Fibroblast of mammary gland (primary cell): Measurements from ENCODE around the gene PRSS57.
"Not testable (repeated sequence)": the region's sequence is repeated elsewhere in the genome, so short reads cannot be mapped to it uniquely, and the experiment has no call there.

ENCODE experiments used
- DNase-seq: peaks from one replicate; pipeline ENCODE4 v3.0.0-alpha.2; 2010; ENCODE audit warnings: low read depth
- H3K4me3 ChIP-seq: 2 replicates; pipeline ENCODE4 v1.5.1; 2011; ENCODE audit warnings: low read depth, mild to moderate bottlenecking, low read length, moderate library complexity; ENCODE audit not compliant: control insufficient read depth
- TF ChIP-seq, protein P1 (sequence below): conservative IDR thresholded peaks from 2 replicates; pipeline ENCODE4 v1.5.1; 2011; ENCODE audit warnings: low read depth, low read length, inconsistent platforms; ENCODE audit not compliant: control insufficient read depth, insufficient read depth

Gene PRSS57

DNA sequence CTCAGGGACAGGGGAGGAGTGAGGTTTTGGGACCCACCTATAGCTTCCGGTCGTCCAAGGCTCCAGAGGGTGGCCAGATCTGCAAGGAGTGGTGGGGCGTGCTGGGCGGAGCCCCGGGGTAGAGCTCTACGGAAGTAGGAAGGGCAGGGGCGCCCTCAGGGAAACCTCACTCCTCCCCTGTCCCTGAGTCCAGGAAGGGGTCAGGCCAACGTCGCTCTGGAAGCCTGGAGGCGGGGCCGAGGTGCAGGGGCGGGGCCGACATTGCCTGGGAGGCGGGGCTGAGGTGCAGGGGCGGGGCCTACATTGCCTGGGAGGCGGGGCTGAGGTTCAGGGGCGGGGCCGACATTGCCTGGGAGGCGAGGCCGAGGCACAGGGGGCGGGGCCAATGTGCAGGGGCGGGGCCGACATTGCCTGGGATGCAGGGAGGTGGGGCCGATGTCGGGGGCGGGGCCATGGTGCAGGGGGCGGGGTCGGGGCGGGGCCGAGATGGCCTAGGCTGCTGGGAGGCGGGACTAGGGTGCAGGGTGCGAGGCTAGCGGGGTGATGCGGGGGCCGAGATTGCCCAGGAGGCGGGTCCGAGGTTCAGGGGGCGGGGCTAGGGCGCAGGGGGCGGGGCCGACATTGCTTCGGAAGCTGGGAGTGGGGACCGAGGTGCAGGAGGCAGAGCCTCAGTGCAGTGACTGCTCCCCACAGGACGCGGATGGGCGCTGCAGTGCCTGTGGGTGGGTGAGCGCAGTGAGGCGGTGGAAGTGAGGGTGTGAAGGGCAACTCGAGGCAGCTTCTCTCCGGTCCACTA lies 8.6 kb upstream of the PRSS57 start:
- no peak overlapping the region for H3K4me3 ChIP-seq
- DNase-seq: peak; percentile 14
- TF ChIP-seq, protein P1, sequence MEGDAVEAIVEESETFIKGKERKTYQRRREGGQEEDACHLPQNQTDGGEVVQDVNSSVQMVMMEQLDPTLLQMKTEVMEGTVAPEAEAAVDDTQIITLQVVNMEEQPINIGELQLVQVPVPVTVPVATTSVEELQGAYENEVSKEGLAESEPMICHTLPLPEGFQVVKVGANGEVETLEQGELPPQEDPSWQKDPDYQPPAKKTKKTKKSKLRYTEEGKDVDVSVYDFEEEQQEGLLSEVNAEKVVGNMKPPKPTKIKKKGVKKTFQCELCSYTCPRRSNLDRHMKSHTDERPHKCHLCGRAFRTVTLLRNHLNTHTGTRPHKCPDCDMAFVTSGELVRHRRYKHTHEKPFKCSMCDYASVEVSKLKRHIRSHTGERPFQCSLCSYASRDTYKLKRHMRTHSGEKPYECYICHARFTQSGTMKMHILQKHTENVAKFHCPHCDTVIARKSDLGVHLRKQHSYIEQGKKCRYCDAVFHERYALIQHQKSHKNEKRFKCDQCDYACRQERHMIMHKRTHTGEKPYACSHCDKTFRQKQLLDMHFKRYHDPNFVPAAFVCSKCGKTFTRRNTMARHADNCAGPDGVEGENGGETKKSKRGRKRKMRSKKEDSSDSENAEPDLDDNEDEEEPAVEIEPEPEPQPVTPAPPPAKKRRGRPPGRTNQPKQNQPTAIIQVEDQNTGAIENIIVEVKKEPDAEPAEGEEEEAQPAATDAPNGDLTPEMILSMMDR: no peak

DNA sequence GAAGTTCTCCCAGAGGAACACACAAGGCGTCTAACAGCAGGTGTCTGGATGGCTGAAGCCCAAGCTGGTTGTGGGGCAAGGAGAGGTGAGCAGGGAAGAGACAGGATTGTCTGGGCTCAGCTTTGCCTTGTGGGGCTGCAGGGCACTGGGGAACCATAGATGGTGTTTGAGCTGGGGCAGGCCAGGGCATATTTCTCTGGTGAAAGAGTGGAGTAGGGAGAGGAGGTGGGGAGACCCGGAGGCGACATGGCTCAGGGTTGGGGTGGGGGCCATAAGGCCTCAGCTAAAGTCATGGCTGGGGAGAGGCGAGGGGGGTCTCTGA lies 8.0 kb upstream of the PRSS57 start:
- H3K4me3 ChIP-seq: no peak overlapping the region
- no peak for DNase-seq
- TF ChIP-seq, protein P1: no peak

DNA sequence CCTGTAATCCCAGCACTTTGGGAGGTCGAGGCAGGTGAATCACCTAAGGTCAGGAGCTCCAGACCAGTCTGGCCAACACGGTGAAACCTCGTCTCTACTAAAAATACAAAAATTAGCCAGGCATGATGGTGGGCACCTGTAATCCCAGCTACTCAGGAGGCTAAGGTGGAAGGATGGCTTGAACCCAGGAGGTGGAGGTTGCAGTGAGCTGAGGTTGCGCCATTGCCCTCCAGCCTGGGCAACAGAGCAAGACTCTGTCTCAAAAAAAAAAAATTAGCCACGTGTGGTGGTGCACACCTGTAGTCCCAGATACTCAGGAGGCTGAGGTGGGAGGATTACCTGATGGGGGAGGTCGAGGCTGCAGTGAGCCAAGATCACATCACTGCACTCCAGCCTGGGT lies 7.6 kb upstream of the PRSS57 start:
- DNase-seq, H3K4me3 ChIP-seq: not testable (repeated sequence)

DNA sequence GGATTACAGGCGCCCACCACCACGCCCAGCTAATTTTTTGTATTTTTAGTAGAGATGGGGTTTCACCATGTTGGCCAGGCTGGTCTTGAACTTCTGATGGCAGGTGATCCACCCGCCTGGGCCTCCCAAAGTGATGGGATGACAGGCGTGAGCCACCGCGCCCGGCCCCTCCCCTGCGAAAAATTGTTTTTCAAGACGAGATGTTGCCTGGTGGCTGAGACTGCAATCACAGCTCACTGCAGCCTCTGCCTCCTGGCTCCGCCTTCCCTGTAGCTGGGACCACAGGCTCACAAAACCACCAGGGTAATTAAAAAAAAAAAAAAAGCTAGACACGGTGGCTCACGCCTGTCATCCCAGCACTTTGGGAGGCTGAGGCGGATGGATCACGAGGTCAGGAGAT lies 4.6 kb upstream of the PRSS57 start:
- not testable (repeated sequence) for DNase-seq, H3K4me3 ChIP-seq

DNA sequence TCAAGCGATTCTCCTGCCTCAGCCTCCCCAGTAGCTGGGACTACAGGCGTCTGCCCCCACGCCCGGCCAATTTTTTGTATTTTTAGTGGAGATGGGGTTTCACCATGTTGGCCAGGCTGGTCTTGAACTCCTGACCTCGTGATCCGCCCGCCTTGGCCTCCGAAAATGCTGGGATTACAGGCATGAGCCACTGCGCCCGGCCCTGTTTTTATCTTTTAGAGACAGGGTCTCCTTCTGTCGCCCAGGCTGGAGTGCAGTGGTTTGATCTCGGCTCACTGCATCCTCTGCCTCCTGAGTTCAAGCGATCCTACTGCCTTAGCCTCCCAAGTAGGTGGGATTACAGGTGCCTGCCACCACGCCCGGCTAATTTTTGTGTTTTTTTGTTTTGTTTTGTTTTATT lies 3.3 kb upstream of the PRSS57 start:
- not testable (repeated sequence) for DNase-seq, H3K4me3 ChIP-seq

DNA sequence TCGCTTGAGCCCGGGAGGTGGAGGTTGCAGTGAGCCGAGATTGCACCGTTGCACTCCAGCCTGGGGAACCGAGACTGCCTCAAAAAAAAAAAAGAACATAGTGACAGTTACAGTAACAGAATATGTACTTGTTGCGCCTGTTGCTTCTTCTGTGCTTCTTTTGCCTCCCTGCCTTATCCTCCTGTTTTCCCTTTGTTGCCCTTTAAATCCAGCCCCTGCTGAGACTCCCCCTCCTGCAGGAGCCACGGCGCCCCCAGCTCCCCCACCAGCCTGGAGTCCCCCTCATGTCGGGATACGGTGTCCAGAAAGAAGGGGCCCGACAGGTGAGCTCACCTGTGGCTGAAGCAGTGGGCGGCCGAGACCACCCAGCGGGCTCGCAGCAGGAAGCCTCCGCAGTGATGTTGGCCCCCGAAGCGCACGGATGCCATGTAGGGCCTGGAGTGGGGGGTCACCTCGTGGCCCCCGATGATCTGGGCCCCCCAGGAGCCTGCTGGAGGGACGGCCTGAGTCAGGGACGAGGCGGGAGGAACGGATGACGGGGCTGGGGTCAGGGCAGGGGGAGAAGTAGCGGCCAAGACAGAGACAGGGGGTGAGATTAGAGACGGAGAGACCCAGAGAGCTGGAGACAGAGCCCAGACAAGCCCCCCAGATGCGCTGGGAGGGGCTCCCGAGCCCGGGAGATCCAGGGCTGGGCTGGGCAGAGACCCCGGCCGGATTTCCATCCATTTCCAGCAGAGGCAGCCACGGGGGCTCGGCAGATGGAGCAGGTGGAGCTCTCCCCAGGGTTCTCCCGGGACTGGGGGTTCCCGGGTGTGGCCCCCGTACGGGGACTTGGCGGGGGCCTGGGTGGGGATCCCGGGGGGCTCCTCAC lies 536 bp downstream of the PRSS57 start:
- no peak overlapping the region for H3K4me3 ChIP-seq
- TF ChIP-seq, protein P1: no peak
- no peak for DNase-seq

DNA sequence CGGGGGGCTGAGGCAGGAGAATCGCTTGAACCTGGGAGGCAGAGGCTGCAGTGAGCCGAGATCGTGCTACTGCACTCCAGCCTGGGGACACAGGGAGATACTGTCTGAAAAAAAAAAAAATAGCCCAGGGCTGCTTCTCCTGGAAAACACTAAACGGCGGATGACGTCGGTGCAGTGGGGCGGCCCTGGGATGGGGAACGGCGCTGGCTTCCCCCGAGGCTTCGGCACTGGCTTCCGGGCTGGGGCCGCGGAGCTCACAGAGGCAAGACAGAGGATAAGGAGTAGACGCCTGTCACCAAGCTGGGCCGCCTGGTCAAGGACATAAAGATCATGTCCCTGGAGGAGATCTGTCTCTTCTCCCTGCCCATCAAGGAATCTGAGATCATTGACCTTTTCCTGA lies 5.0 kb downstream of the PRSS57 start:
- TF ChIP-seq, protein P1: no peak
- DNase-seq: no peak
- H3K4me3 ChIP-seq: no peak overlapping the region

DNA sequence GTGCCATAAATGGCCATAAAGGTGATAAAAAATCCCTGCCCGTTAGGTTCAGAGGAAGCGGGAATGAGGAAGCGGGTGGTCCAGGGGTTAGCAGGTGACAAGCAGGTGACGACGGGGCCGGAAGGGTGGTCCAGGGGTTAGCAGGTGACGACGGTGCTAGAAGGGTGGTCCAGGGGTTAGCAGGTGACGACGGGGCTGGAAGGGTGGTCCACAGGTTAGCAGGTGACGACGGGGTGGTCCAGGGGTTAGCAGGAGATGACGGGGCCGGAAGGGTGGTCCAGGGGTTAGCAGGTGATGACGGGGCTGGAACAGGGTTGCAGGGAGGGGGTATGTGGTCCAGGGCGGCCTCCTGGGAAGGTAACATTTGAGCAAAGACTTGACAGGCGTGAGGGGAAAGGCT lies 6.3 kb downstream of the PRSS57 start:
- H3K4me3 ChIP-seq: no peak overlapping the region
- no peak for DNase-seq
- TF ChIP-seq, protein P1: no peak
